Vagina (tissue), 2 donors: Measurements from ENCODE around the gene GRIK4.

Source experiments
- CTCF ChIP-seq, 3 experiments: fragments of 450-650 bp in 2 of 3; fragments of 200-600 bp in 1 of 3; sonication (generic) in 1 of 3; IDR thresholded peaks; one replicate each; pipeline ENCODE4 v1.5.1; 2017 to 2019; ENCODE audit warnings: antibody characterized with exemption in 3 of 3, mild to moderate bottlenecking in 2 of 3, moderate library complexity in 2 of 3
- POLR2A ChIP-seq, 2 donors: fragments of 450-650 bp; IDR thresholded peaks; one replicate each; pipeline ENCODE4 v1.6.1; 2017; ENCODE audit warnings: antibody characterized with exemption in 2 of 2, mild to moderate bottlenecking in 2 of 2, moderate library complexity in 2 of 2

GRCh38 chr11:120634706-120635105 is 123.2 kb downstream of the GRIK4 start:
- TF ChIP-seq CTCF (IDR thresholded peaks at IDR 0.05) (no peak), POLR2A (IDR thresholded peaks at IDR 0.05) (no peak)
